Mesenchymal stem cell (in vitro differentiated cells and primary cell): Measurements from ENCODE around the gene ADTRP.

ENCODE experiments used
- DNase-seq: peaks from one replicate; pipeline ENCODE4 v3.0.0-alpha.2; 2013
- H2AFZ ChIP-seq: one replicate; pipeline ENCODE4 v1.6.1; 2013; ENCODE audit warnings: low read depth, mild to moderate bottlenecking, control low read depth, inconsistent platforms, low read length, moderate library complexity
- H2AK5ac ChIP-seq: 2 replicates; pipeline ENCODE4 v1.6.1; 2013; ENCODE audit warnings: low read length, moderate library complexity, mild to moderate bottlenecking, inconsistent platforms; ENCODE audit not compliant: severe bottlenecking
- H2BK120ac ChIP-seq: one replicate; pipeline ENCODE4 v1.6.1; 2013; ENCODE audit warnings: low read depth, mild to moderate bottlenecking, inconsistent platforms, low read length, moderate library complexity
- H2BK12ac ChIP-seq, 2 experiments: one replicate each; pipeline ENCODE4 v1.6.1; 2013; ENCODE audit warnings: inconsistent platforms in 2 of 2, low read length in 2 of 2, mild to moderate bottlenecking in 2 of 2, moderate library complexity in 2 of 2, control low read depth in 1 of 2
- H2BK15ac ChIP-seq: one replicate; pipeline ENCODE4 v1.6.1; 2013; ENCODE audit warnings: mild to moderate bottlenecking, low read depth, inconsistent platforms; ENCODE audit not compliant: poor library complexity, severe bottlenecking
- H2BK5ac ChIP-seq: 2 replicates; pipeline ENCODE4 v1.6.1; 2013; ENCODE audit warnings: low read depth, mild to moderate bottlenecking, low read length, control low read depth, inconsistent platforms; ENCODE audit not compliant: poor library complexity, severe bottlenecking
- H3K14ac ChIP-seq, 2 experiments: one replicate each; pipeline ENCODE4 v1.6.1; 2013; ENCODE audit warnings: inconsistent platforms in 2 of 2, low read length in 2 of 2, control low read depth in 1 of 2, mild to moderate bottlenecking in 1 of 2, moderate library complexity in 1 of 2
- H3K18ac ChIP-seq, 2 experiments: one replicate each; pipeline ENCODE4 v1.6.1; 2013; ENCODE audit warnings: inconsistent platforms in 2 of 2, low read length in 2 of 2, control low read depth in 1 of 2, low read depth in 1 of 2, mild to moderate bottlenecking in 1 of 2
- H3K23ac ChIP-seq, 2 experiments: one replicate each; pipeline ENCODE4 v1.6.1; 2013; ENCODE audit warnings: inconsistent platforms in 2 of 2, low read length in 2 of 2, mild to moderate bottlenecking in 2 of 2, moderate library complexity in 2 of 2, control low read depth in 1 of 2
- H3K27ac ChIP-seq: 2 replicates; pipeline ENCODE4 v1.5.1; 2013; ENCODE audit warnings: mild to moderate bottlenecking, moderate library complexity, low read length, control low read depth, inconsistent platforms; ENCODE audit not compliant: poor library complexity, severe bottlenecking
- H3K27me3 ChIP-seq, 2 experiments: 2 replicates each; pipeline versions ENCODE4 v1.6.1 to v1.7.0; 2013; ENCODE audit warnings: low read length in 2 of 2, mild to moderate bottlenecking in 2 of 2, moderate library complexity in 2 of 2, control low read depth in 1 of 2, inconsistent platforms in 1 of 2; ENCODE audit not compliant: control insufficient read depth in 1 of 2, insufficient read depth in 1 of 2
- H3K36me3 ChIP-seq, 2 experiments: 2 replicates each; pipeline versions ENCODE4 v1.6.1 to v1.7.0; 2013; ENCODE audit warnings: low read length in 2 of 2, control low read depth in 1 of 2, inconsistent platforms in 1 of 2, low read depth in 1 of 2, mild to moderate bottlenecking in 1 of 2; ENCODE audit not compliant: insufficient read depth in 2 of 2, control insufficient read depth in 1 of 2
- H3K4ac ChIP-seq, 2 experiments: one replicate each; pipeline ENCODE4 v1.6.1; 2013; ENCODE audit warnings: inconsistent platforms in 2 of 2, low read length in 2 of 2, mild to moderate bottlenecking in 2 of 2, moderate library complexity in 2 of 2, control low read depth in 1 of 2, low read depth in 1 of 2
- H3K4me1 ChIP-seq: 2 replicates; pipeline ENCODE4 v1.6.1; 2013; ENCODE audit warnings: low read depth, low read length, control low read depth; ENCODE audit not compliant: control insufficient read depth, insufficient read depth
- H3K4me2 ChIP-seq: 2 replicates; pipeline ENCODE4 v1.6.1; 2013; ENCODE audit warnings: low read length, mild to moderate bottlenecking, inconsistent platforms; ENCODE audit not compliant: poor library complexity, severe bottlenecking
- H3K4me3 ChIP-seq, 2 experiments: 2 replicates each; pipeline versions ENCODE4 v1.5.1 to v1.7.0; 2013; ENCODE audit warnings: low read length in 2 of 2, mild to moderate bottlenecking in 2 of 2, control low read depth in 1 of 2, low read depth in 1 of 2; ENCODE audit not compliant: insufficient read depth in 1 of 2
- H3K79me1 ChIP-seq: replicated peaks from 2 replicates; pipeline ENCODE4 v1.6.1; 2013; ENCODE audit warnings: mild to moderate bottlenecking, control low read depth, low read length, inconsistent platforms; ENCODE audit not compliant: poor library complexity, severe bottlenecking
- H3K9ac ChIP-seq: 2 replicates; pipeline ENCODE4 v1.7.0; 2013; ENCODE audit warnings: mild to moderate bottlenecking, low read length, moderate library complexity
- H3K9me3 ChIP-seq: 2 replicates; pipeline ENCODE4 v1.7.0; 2013; ENCODE audit warnings: mild to moderate bottlenecking, low read length; ENCODE audit not compliant: control insufficient read depth
- H4K8ac ChIP-seq: one replicate; pipeline ENCODE4 v1.6.1; 2013; ENCODE audit warnings: inconsistent platforms, mild to moderate bottlenecking, low read length, moderate library complexity
- H4K91ac ChIP-seq: one replicate; pipeline ENCODE4 v1.6.1; 2013; ENCODE audit warnings: mild to moderate bottlenecking, low read length, inconsistent platforms
- WGBS: methylation state at CpG from one replicate; pipeline ENCODE4 v1.1.7; 2013; ENCODE audit warnings: mixed read lengths; 5-methylcytosine and 5-hydroxymethylcytosine counted together

Gene ADTRP

GRCh38 chr6:11769811-11770545 lies 8.6 kb downstream of the ADTRP start:
- H3K27me3 ChIP-seq: no peaks in the 10 kb centered on the region
- H2BK15ac ChIP-seq: no peak overlapping the region
- H2BK12ac ChIP-seq: peak overlapping the region; percentile 78 to 89
- peak overlapping the region; percentile 89 for H4K8ac ChIP-seq
- DNase-seq: no peak
- peak overlapping the region; percentile 82 to 85 for H3K4ac ChIP-seq
- H3K27ac ChIP-seq: peak overlapping the region; percentile 93
- peak overlapping the region; percentile 96 for H2BK120ac ChIP-seq
- WGBS: 50% methylated on average over 9 of the region's 11 CpGs
- H3K4me3 ChIP-seq: peak overlapping the region in 1 of 2 experiments; percentile 10
- peak overlapping the region; percentile 91 for H4K91ac ChIP-seq
- H3K14ac ChIP-seq: peak overlapping the region in 1 of 2 experiments; percentile 44
- peak overlapping the region; percentile 75 for H3K9ac ChIP-seq
- H3K36me3 ChIP-seq: no peaks in the 10 kb centered on the region
- peak overlapping the region; percentile 75 to 84 for H3K18ac ChIP-seq
- peak overlapping the region; percentile 73 for H2AK5ac ChIP-seq
- no peak overlapping the region for H3K4me2 ChIP-seq
- peaks cover 23% of the 10 kb centered on the region for H3K4me1 ChIP-seq
- no peaks in the 10 kb centered on the region for H3K9me3 ChIP-seq
- peak overlapping the region; percentile 75 for H2BK5ac ChIP-seq
- peak overlapping the region; percentile 66 for H2AFZ ChIP-seq
- H3K23ac ChIP-seq: peak overlapping the region in 1 of 2 experiments; percentile 34
- no peaks in the 10 kb centered on the region for H3K79me1 ChIP-seq

GRCh38 chr6:11769244-11769643 lies 9.4 kb downstream of the ADTRP start:
- Histone ChIP-seq H3K4ac (peak overlapping the region in 1 of 2 experiments; percentile 77), H3K4me2 (no peak overlapping the region), H2AK5ac (peak overlapping the region; percentile 87), H3K79me1 (no peaks in the 10 kb centered on the region), H3K27me3 (no peaks in the 10 kb centered on the region), H4K8ac (peak overlapping the region; percentile 87), H3K27ac (no peak overlapping the region), H3K9me3 (no peaks in the 10 kb centered on the region), H3K9ac (no peak overlapping the region), H3K23ac (no peak overlapping the region), H3K4me1 (peaks cover 23% of the 10 kb centered on the region), H2AFZ (no peak overlapping the region), H2BK15ac (no peak overlapping the region), H2BK12ac (peak overlapping the region in 1 of 2 experiments; percentile 40), H3K18ac (peak overlapping the region; percentile 40 to 76), H3K14ac (no peak overlapping the region), H2BK120ac (no peak overlapping the region), H4K91ac (no peak overlapping the region), H3K4me3 (no peak overlapping the region), H3K36me3 (no peaks in the 10 kb centered on the region), H2BK5ac (no peak overlapping the region)
- DNase-seq: no peak
- no CpG with 5 or more reads among the region's 2 CpGs for WGBS

DNA sequence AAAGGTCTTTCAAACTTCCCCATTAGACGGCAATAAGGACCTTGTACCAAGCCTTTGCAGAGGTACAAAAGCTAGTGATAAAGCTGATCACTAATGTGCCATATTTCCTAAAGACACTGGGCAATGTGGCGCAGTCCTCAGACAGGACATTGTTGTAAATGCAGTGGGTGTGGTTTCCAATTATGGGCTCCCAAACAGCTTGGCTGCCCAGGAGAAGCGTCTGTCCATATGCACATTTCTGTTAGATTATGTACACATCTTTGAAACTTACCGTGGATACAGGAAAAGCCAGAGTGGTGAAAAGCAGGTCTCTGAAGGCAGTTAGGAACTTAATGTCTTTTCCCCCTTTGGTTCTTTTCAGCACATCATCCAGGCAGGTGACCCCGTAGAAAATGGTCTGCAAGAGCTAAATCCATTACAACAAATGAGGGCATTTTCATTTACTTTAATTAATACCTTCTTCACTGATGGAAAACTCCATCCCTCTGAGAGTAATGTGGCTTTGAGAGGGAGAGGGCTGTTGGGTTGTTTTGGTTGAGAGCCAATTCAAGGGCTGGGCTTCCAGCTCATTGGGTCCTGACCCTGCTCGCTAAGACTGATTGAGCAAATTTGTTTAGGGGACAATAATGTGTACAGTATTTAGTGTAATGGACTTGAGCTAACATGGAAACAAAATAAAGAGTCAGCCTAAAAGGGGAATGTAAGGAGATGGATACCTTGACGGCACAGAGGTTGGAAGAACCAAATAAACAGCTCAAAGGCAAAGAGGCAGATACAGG lies 10.4 kb downstream of the ADTRP start:
- Histone ChIP-seq H3K18ac (peak overlapping the region in 1 of 2 experiments; percentile 65), H3K4me1 (peaks cover 19% of the 10 kb centered on the region), H3K23ac (no peak overlapping the region), H4K91ac (no peak overlapping the region), H3K4ac (no peak overlapping the region), H2BK12ac (peak overlapping the region; percentile 78 to 84), H2AK5ac (peak overlapping the region; percentile 91), H2BK15ac (no peak overlapping the region), H3K79me1 (no peaks in the 10 kb centered on the region), H3K4me2 (no peak overlapping the region), H3K27ac (peak overlapping the region; percentile 90), H3K4me3 (no peak overlapping the region), H3K9ac (no peak overlapping the region), H3K14ac (no peak overlapping the region), H2BK5ac (no peak overlapping the region), H4K8ac (peak overlapping the region; percentile 40), H3K9me3 (no peaks in the 10 kb centered on the region), H3K27me3 (no peaks in the 10 kb centered on the region), H3K36me3 (no peaks in the 10 kb centered on the region), H2BK120ac (peak overlapping the region; percentile 56), H2AFZ (no peak overlapping the region)
- 91% methylated on average over 6 of the region's 7 CpGs for WGBS
- DNase-seq: no peak

- H3K4ac ChIP-seq: peak overlapping the region in 1 of 2 experiments; percentile 84
- no peaks in the 10 kb centered on the region for H3K36me3 ChIP-seq
- no peak overlapping the region for H4K8ac ChIP-seq
- peak overlapping the region; percentile 50 to 75 for H2BK12ac ChIP-seq
- peak overlapping the region; percentile 90 for H3K27ac ChIP-seq
- no peak overlapping the region for H3K4me2 ChIP-seq
- no peaks in the 10 kb centered on the region for H3K9me3 ChIP-seq
- no peak overlapping the region for H2AFZ ChIP-seq
- WGBS: 67% methylated on average over 2 of the region's 2 CpGs
- H3K4me3 ChIP-seq: no peak overlapping the region
- no peak overlapping the region for H3K14ac ChIP-seq
- H3K27me3 ChIP-seq: no peaks in the 10 kb centered on the region
- H2BK120ac ChIP-seq: no peak overlapping the region
- H3K23ac ChIP-seq: no peak overlapping the region
- H3K79me1 ChIP-seq: no peaks in the 10 kb centered on the region
- DNase-seq: peak; percentile 46
- no peak overlapping the region for H2BK15ac ChIP-seq
- H3K18ac ChIP-seq: peak overlapping the region; percentile 78 to 81
- peaks cover 16% of the 10 kb centered on the region for H3K4me1 ChIP-seq
- H4K91ac ChIP-seq: peak overlapping the region; percentile 70
- H3K9ac ChIP-seq: no peak overlapping the region
- peak overlapping the region; percentile 77 for H2BK5ac ChIP-seq
- H2AK5ac ChIP-seq: peak overlapping the region; percentile 93
Measured at GRCh38 chr6:11767458-11767857, 11.1 kb downstream of the ADTRP start.
